Iris pigment epithelial cell (primary cell): ENCODE results near the gene CD248.
"Not testable (repeated sequence)": the region's sequence is repeated elsewhere in the genome, so short reads cannot be mapped to it uniquely, and the experiment has no call there.

ENCODE experiments used
- DNase-seq: peaks from one replicate; pipeline ENCODE4 v3.0.0-alpha.2; 2011; ENCODE audit warnings: low read depth

CD248 gene

DNA sequence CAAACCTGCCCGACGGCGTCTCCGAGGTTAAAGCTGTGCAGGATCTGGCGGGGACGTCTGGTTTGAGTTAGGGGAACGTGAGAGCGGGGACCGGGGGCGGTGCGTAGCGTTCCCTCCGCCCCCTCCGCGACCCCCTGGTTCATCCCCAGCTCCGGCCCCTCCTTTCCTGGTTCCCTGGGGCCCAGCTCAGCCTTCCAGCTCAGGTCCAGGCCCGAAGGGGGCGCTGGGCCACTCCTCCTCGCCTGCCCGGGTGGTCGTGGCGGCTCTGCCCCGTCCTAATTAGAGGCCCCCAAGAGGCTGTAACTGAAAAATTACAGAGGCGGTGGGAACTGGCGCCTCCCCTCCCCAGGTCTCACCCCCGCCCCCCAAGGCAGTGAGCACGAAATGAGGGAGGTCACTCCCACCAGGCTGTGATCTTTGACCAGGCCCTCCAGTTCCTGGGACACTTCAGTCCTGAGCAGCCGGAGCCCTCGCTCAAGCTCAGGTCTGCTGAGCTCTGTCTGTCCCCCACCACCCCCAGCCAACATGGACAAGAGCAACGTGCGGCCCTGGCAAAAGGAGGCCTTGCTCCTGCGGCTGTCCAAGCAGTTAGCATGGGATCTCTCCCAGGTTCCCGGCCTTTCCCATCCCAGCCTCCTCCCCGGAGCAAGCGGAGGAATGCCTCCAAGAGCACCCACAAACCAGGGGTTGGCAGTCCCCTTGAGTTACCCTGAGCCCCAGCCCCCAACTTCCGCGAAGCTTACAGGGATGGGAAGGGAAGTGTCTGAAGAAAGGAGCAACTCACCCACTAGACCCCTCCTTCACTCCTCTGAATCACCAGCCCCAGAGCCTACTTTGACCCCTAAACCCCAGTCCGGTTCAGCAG, 3.3 kb downstream of the CD248 start:
- peak; percentile 42 for DNase-seq

DNA sequence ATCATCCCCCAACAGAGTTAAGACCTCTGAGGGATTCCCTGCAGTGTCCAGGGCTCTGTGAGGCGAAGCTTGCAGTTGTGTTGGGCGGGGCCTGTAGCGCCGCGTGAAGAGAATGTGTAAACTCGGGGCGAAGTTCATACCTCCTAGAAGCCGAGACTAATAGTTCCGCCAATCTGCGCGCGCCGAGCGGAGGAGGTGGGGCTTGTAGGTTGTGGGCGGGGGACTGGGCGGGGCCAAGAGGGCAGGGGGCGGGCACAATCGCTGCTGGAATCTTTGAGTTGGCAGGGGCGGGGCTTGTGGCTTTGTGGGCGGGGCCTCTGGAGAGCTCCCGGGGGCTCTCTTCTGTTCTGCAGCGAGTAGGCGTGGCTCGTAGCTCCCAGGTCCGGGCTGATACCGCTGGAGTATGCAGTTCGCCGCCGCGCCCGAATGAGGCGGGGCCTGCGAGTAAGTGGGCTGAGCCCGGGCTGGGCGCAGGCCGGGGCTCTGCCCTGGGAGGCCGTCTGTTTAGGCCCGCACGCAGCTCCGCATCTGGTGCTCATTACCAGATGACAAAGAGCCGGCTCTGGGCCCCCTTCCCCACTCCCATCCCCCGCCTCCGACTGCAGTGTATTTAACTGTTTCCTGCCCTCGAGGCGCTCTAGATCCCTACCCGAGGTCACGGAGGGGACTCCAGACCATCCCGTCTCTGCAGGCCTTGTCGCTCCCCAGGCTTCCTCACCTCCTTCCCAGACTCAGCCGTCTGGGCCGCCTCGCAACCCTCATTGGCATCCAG, 4.1 kb downstream of the CD248 start:
- DNase-seq: peak; percentile 99

DNA sequence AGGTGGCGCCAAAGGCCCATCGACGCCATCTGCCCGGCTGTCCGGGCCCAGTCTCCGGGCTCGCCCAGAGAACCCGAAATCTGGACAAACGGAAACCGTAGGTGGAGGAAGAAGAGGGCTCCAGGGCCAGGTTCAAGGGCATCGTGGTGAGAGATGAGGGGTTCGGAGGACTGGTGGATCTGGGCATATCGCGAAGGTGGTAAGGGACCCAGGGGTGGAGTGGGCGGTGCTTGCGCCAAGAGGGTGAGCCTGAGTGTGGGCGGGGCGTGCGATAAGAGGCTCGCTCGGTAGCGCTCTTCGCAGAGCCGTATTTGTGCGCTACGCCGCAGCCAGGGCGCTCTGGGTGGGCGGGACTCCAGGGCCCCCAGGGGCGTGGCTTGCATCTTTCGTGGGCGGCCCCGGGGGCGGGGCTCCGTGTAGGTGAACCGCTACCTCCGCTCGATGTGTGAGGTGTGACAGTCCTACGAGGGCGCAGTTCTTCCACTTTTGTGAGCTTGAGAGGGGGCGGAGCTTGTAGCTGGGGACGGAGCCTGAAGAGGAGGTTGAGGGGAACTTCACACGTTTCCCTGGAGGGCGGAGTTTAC, 4.8 kb downstream of the CD248 start:
- DNase-seq: peak; percentile 93

DNA sequence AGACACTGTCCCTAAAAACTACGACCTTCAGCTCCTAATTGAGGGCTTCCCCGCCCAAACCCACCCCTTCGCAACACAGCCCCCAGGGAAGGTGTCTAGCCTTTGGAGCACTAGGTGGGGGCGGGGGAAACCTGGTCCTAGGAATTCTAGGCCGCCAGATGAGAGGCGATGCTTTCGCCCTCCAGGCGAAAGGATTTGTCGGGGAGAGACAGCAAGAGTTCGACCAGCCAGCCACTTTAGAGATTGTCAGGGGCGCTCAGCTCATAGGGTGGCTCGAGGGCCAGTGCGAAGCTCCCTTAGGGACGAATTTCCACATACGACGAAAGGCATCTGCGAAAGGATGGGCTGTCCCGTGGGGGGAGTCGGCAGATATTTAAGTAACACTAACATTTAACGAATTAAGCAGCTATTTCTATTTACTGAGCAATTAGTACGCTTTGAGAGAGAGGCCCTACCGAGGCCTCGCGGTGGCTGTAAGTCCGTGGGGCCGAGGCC, 5.3 kb downstream of the CD248 start:
- no peak for DNase-seq

DNA sequence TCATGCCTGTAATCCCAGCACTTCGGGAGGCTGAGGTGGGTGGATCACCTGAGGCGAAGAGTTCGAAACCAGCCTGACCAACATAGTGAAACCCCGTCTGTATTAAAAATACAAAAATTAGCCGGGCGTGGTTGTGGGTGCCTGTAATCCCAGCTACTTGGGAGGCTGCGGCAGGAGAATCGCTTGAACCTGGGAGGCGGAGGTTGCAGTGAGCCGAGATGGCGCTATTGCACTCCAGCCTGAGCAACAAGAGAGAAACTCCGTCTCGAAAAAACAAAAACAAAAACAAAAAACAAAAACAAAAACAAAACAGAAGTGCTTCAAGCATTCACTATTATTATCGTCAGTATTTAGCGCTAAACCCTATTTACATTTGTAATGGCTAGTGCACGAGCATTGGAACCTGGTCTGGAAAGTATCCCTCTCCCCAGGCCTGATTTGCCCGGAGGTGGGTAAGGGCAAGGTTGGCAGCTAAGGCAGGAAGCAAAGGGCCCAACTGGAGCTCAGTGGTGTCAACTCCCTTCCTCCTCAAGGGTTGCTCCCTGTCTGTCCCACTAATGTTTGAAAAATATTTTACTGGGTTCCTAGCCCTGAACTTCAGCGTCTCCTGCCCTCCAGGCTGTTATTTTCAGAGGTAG, 5.9 kb downstream of the CD248 start:
- DNase-seq: not testable (repeated sequence)

DNA sequence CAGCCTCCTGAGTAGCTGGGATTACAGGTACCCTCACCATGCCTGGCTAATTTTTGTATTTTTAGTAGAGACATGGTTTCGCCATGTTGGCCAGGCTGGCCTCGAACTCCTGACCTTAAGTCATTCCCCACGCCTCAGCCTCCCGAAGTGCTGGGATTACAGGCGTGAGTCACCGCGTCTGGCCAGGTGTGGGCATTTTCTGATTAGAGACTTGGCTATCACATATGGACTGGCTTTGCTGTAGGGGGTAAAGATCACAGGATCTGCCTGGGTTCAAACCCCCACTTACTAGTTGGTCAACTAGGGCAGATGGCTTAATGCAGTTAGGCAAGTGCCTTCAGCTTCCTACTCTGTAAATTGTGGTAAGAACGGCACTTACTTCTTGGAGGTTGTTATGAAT, 6.5 kb downstream of the CD248 start:
- DNase-seq: no peak

DNA sequence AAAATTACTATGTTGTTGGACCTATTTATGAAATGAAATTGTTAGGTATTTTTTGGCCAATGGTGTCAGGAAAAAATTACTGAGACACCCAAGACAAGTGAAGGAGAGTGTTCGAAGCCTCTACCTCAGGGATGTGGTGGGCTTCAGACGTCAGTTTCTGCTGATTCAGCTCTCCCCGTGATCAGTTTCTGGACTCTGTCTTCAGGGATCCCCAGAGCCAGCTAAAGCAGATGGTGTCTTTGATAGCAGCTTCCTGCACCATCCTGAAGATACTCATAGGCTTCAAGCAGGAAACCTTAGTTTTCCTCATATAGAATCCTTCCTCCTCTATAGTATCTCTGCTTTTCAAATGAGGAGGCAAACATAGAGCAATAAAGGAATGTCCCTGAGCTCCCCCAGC, 7.4 kb downstream of the CD248 start:
- DNase-seq: no peak

DNA sequence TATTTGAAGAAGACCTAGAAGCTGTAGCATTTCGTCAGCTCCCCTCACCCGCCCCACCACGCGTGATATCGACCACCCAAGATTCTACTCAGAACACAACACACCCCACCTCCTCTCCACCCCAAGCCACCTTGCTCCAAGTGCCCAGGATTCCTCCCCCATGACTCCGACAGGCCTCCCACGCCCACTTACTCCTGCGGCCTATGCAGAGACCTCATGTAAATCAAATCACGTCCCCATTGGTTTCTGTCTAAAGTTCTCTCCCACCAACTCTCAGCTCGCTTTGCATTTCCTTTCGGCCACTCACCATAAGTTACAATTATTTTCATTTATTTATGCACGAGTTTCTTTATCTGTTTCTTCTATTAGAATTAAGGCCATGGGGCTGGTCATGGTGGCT, 14.2 kb downstream of the CD248 start:
- DNase-seq: no peak

DNA sequence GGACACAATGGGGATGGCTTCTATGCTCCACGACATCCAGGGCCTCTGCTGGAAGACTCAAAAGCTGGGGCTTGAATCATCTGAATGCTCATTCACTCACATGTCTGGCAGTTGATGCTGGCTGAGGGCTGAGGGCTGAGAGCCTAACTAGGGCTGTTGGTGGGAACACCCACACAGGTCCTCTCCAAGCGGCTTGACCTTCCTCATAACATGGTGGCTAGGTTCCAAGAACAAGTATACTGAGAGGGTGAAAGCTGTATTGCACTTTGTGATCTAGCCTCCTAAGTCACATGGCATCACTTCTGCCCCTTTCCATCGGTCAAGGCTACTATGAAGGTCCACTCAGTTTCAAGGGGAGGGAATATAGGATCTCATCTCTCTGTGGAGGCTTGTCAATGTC, 17.7 kb downstream of the CD248 start:
- no peak for DNase-seq

DNA sequence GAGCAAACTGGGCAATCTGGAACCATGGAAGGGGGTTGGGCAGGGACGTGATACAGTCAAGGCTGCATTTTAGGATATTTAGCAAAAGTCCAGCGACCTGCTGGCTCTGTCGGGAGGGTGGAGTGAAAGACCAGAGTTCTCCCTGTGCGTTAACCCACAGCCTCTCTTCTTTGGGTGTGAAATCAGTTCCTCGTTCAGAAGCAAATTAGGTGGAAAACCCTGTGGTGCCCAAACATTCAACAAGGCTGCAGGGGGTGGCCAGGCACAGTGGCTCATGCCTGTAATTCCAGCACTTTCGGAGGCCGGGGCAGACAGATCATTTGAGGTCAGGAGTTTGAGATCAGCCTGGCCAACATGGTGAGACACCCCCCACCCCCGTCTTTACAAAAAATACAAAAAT, 19.2 kb downstream of the CD248 start:
- DNase-seq: no peak

DNA sequence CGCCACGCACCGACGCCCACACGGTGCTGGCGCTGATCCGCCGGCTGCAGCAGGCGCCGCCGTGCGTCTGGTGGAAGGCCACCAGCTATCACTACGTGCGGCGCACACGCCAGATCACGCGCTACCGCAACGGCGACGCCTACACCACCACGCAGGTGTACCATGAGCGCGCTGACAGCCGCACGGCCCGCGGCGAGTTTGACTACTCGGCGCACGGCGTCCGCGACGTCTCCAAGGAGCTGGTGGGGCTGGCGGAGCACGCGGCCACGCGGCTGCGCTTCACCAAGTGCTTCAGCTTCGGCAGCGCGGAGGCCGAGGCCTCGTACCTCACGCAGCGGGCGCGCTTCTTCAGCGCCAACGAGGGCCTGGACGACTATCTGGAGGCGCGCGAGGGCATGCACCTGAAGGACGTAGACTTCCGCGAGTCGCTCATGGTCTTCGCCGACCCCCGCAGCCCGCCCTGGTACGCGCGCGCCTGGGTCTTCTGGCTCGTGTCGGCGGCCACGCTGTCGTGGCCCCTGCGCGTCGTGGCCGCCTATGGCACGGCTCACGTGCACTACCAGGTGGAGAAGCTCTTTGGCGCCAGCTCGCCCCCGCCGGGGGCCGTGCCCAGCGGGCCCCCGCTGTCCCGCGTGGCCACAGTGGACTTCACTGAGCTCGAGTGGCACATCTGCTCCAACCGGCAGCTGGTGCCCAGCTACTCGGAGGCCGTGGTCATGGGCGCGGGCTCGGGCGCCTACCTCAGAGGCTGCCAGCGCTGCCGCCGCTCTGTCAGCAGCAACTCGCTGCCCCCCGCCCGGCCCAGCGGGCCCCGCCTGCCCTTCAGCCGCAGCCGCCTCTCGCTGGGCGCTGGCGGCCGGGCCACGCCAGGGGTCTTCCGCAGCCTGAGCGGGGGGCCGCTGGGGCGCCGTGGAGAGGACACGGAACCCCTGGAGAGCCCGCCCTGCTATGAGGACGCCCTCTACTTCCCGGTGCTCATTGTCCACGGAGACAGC, 21.9 kb downstream of the CD248 start:
- no peak for DNase-seq

DNA sequence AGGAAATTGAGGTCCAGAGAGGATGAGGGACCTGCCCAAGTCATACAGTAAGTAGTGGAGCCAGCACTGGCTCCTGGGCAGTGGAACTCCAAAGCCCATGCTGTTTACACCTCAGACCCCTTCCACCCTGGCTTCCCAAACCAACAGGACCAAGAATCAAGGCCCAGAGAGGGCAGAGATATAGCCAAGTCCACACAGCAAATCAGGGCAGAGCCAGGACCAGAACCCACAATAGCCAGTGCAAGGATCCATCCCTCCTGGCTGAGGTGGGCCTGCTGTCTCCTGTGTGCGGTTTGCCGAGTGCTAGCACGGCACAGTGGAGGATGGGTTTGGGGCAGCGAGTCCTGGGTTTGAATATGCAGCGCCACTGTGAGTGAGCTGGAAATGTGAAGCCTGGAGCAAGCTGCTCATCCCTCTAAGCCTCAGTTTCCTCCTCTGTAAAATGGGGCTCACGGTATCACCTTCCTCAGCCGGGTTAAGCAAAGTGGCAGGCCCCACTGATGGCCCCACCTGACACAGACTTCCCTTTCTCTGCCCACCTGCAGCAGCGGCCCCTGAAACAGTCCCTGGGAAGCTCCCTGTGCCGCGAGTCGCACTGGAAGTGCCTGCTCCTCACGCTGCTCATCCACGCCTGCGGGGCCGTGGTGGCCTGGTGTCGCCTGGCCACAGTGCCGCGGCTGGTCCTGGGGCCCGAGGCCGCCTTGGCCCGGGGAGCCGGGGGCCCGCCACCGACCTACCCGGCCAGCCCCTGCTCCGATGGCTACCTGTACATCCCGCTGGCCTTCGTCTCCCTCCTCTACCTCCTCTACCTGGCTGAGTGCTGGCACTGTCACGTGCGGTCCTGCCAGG, 22.8 kb downstream of the CD248 start:
- no peak for DNase-seq

DNA sequence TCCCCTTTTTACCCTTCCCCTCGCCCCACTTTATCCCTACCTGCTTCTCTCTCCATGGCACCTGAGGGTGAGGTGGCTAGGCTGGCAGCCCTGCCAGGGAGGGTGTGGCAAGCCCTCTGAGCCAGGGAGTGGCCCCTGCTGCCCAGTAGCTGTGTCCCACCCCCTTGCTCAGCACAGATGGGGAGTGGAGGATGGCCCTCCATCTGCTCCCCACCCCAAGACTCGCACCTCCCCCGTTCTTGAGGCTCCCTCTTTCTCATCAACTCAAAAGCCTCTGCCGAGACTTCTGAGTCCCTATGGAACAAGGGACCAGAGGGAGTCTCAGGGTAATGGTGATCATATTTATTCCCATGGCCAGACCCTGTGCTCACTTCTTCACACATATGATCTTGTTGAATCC, 23.5 kb downstream of the CD248 start:
- no peak for DNase-seq

DNA sequence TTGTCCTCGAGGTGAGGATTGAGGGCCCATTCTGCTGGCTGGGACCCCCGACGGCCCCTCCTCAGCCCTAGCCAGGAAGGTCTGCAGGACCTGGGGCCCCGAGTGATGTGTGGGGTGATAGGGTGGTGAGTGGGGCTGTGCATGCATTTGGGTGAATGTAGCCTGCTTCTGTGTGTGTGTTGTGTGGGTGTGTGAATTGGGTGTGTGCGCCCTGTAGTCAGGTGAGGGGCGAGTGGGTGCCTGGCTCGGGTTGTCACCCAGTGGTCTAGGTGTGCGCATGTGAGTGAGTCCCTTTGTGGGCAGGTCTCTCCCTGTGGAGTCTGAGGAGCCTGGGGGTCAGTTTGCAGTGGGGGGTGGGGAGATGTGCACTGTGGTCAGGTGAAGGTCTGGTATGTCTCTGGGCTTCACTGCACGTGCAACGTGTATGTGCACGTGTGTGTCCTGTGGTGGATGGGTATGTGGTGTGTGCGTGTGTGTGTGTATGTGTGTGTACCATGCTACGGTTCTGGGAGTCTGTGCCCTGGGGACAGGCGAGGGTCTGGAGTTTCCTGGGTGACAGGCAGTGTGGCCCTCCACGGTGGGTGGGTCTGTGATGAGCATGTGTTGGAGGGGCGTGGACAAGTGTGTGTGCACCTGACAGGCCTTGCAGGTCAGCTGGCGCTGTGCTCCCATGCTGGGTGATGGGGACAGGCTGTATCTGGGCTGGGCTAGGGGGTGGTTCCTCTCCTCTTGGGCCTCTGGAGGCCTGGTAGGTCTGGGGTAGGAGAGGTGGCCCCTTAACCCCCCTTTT, 24.1 kb downstream of the CD248 start:
- DNase-seq: no peak

DNA sequence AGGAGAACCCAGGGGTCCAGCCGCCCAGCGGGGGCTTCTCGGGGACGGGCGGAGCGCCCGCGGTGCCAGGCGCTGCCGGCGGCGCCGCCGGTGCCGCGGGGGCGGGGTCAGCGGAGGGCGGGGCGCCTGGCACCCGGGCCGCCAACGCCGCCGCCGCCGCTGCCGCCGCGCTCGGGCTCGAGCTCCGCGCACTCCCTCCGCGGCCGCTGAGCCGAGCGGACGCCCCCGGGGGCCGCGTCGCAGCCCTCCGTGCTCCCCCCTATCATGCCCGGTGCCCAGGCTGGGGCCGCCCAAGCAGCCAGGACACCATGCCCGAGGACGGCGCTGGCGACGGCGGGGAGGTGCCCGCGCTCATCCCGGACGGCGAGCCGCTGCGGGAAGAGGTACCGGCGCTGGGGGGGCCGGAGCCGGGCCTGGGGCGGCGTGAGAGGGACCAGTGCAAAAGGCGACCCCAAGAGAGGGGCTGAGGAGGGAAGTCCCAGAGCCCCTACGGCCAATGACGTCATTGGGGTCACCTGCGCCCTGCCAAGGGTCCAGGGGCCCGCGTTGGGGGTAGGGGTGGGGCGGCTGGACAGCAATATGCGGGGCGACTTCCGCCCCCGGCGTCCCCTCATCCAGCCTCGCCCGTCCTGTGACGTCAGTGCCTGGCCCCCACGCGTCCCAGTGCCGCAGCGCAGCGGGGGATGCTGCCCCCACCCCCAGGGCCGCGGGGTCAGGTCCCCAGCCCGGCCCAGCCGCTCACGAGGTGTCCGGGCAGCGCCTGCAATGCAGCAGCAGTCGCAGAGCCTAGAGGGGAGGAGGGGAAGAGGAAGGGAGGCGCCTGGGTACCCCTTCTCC, 24.9 kb downstream of the CD248 start, which contains the start of gene TMEM151A:
TMEM151A (plus strand) TSS at position 189 of the 837 bp plus-strand sequence; CDS start at position 309, 120 bp downstream.
- no peak for DNase-seq

DNA sequence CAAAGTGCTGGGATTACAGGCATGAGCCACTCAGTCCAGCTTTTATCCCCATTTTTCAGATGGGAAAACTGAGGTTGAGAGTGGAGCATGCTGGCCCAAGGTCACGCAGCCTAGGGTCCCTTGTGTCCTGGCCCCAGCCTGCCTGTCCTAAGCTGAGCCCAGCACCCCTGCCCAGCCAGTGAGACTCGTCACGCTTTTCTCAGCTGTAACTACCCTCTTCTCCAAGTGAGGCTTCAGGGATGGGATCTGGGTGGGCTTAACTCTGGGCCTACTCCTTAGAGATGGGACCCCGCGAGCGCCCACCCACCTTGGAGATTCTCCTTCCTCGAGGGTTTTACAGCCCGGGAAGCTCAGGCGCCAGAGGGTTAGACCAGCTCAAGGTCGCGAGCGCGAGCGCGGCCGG, 25.5 kb downstream of the CD248 start:
- DNase-seq: no peak

DNA sequence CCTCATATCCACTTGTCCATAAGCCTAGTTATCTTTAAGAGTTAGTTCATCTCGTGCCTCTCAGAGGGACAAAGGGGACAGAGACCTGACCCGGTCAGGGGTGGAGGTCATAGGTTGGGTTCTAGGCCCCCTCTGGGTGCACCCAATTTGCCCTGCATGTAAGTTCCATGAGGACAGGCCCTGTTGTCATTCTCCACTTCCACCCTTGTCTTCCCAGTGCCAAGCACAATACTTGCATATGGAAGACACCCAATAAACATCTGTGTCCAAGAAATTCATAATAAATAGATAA, 26.6 kb downstream of the CD248 start:
- no peak for DNase-seq

DNA sequence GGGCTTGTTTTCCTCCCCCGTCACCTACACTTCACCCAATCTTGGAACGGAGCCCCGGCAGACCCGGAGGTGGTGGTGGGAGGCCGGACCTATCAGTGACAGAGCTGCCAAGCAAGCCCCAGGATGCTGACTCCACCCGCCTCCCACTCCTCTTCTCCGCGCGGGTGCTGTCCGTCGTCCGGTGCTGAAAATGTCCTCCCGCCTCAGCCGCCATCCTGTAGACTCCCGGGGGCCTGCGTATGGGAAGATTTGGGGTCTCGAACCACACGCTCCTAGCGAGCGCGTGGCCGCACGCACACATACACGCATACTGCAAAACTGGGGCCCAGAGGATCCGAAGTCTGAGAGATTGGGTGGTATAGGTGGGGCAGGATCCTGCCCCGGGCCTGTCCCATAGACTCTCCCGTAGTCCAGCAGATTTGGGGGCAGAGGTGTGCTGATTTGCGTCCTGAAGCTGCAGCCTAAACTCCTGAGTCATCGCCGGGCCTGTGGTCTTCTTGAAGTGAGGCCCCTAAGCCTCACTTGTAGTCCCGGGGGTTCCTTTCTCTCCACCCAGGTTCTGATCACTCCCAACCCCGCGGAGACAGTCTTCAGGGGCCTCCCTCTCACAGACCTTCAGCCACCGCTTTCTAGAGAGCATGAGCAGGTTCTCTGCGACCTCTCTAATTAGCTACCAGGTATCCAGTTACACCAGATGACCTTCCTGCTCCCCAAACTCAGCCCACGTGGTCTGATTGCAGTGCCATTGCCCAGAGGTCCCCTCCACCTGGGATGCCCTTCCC, 27.1 kb downstream of the CD248 start:
- no peak for DNase-seq
